ENCODE data around the gene IQGAP2. TPM values are rescaled to one million over a fixed set of nuclear protein-coding genes. Genes with fewer than 3 reads are reported as not detected.

The IQGAP2 gene, protein sequence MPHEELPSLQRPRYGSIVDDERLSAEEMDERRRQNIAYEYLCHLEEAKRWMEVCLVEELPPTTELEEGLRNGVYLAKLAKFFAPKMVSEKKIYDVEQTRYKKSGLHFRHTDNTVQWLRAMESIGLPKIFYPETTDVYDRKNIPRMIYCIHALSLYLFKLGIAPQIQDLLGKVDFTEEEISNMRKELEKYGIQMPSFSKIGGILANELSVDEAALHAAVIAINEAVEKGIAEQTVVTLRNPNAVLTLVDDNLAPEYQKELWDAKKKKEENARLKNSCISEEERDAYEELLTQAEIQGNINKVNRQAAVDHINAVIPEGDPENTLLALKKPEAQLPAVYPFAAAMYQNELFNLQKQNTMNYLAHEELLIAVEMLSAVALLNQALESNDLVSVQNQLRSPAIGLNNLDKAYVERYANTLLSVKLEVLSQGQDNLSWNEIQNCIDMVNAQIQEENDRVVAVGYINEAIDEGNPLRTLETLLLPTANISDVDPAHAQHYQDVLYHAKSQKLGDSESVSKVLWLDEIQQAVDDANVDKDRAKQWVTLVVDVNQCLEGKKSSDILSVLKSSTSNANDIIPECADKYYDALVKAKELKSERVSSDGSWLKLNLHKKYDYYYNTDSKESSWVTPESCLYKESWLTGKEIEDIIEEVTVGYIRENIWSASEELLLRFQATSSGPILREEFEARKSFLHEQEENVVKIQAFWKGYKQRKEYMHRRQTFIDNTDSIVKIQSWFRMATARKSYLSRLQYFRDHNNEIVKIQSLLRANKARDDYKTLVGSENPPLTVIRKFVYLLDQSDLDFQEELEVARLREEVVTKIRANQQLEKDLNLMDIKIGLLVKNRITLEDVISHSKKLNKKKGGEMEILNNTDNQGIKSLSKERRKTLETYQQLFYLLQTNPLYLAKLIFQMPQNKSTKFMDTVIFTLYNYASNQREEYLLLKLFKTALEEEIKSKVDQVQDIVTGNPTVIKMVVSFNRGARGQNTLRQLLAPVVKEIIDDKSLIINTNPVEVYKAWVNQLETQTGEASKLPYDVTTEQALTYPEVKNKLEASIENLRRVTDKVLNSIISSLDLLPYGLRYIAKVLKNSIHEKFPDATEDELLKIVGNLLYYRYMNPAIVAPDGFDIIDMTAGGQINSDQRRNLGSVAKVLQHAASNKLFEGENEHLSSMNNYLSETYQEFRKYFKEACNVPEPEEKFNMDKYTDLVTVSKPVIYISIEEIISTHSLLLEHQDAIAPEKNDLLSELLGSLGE (N-terminal part only)
- not detected for polyA plus RNA-seq (2012; ENCODE audit: insufficient read depth, insufficient read length, low read depth)

DNA sequence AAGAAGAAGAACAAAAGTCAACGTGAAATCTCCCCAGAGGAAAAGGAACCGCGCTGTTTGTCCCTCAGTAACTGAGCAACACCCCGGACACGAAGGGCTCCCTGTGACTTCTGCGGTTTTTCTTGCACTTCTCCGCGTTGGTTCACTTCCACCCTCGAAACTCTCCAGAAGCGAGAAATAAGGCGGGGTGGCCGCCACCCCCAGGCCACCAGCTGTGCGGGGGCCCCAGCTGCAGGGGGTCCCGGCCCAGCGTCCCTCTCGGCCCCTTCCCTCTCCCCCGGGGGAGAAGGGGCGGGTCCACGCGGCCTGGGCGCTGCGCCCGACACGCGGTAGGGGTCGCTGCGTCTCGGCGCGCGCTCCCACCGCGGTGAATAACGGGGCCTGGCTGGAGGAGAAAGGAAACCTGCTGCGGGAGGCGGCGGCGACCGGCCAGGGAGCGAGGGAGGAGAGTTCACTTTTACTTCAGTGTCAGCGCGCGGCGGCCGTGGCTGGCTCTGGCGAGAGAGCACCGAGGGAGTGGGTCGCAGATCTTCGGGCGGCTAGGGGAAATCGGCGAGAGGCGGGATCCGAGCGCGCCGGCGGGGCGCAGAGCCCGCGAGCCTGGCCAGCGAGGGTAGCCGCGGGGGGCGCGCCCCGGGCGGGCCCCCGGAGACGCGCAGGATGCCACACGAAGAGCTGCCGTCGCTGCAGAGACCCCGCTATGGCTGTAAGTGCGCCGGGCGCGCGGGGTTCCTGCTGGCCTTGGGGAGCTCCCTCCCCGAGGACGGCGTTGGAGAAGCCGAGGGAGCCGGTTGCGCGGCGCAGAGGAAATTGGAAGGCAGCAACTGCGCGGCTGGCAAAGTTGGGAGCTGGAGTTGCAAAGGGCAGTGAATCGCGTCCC, at the start of gene IQGAP2:
Gene IQGAP2, plus strand, starts transcription at position 400 of the 880 bp plus-strand sequence. Its CDS starts 261 bp downstream, at position 661.
- H3K4me1 ChIP-seq = no peaks in the 10 kb centered on the region
- peak within 1 kb of the TSS; percentile 30 for H3K4me3 ChIP-seq (ENCODE audit: low read depth, low read length)
- H3K27me3 ChIP-seq = peaks cover 69% of the 10 kb centered on the region
- TF ChIP-seq, protein P1, sequence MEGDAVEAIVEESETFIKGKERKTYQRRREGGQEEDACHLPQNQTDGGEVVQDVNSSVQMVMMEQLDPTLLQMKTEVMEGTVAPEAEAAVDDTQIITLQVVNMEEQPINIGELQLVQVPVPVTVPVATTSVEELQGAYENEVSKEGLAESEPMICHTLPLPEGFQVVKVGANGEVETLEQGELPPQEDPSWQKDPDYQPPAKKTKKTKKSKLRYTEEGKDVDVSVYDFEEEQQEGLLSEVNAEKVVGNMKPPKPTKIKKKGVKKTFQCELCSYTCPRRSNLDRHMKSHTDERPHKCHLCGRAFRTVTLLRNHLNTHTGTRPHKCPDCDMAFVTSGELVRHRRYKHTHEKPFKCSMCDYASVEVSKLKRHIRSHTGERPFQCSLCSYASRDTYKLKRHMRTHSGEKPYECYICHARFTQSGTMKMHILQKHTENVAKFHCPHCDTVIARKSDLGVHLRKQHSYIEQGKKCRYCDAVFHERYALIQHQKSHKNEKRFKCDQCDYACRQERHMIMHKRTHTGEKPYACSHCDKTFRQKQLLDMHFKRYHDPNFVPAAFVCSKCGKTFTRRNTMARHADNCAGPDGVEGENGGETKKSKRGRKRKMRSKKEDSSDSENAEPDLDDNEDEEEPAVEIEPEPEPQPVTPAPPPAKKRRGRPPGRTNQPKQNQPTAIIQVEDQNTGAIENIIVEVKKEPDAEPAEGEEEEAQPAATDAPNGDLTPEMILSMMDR (IDR thresholded peaks at IDR 0.05; ENCODE audit: low read depth, low read length) = peak; percentile 61
- no peaks in the 10 kb centered on the region for H3K9me3 ChIP-seq
- DNase-seq = peak; percentile 63
- no peaks in the 10 kb centered on the region for H3K36me3 ChIP-seq

DNA sequence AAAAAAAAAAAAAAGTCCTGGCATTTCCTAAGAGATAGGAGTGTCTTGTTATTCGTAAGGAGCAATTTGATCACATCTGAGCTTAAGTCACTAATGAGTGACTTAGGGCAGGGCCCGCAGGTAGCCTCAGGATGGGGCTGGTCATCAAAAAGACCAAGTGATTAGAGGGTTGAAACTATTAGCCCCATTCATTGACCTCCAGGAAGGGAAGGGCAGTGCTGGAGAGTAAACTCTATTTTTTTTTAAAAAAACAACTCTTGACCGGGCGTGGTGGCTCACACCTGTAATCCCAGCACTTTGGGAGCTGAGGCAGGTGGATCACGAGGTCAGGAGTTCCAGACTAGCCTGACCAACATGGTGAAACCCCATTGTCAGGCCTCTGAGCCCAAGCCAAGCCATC, 46.2 kb upstream of the IQGAP2 start:
- Histone ChIP-seq H3K27me3 (no peaks in the 10 kb centered on the region), H3K36me3 (no peaks in the 10 kb centered on the region), H3K9me3 (no peaks in the 10 kb centered on the region; the same call in 1 of the 2 replicates), H3K4me3 (ENCODE audit: low read depth, low read length) (no peak overlapping the region), H3K4me1 (no peaks in the 10 kb centered on the region)
- TF ChIP-seq, protein P1 (IDR thresholded peaks at IDR 0.05; ENCODE audit: low read depth, low read length) = no peak
- DNase-seq = no peak

DNA sequence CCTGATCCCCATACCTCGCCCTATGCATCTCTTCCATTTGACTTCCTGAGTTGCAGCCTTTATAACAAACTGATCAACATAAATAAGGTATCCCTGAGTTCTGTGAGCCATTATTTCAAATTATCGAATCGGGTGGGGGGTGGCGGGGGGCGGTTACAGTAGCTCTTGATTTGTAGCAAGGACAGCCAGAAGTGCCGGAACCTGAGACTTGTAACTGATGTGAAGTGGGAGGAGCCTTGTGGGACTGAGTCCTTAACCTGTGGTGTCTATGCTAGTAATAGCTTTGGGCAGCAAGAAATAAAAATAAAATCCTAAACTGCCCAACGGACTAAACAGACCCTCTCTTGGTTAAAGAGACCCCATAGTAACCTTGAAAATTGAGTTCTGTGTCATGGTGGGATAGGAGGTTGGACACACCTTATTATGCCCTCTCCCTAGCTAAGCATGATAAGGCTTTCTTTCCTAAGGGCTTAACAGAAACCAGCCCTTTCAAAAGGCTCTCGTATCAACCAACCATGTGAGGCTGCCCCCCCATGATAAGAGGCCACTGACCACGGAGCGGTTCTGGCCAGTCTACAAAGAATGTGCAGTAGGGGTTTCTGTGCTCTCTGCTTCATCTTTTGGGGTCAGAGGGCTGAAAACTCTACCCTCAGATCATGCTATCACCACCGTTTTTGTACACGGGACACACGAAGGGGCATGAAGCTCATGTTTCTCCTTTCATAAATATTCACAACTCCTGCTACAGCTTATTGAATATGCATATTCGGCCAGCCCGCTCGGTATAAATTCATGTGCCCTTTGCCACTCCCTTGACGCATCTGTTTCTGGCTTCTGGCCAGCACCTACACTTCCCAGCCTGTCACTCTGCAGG, 39.5 kb upstream of the IQGAP2 start:
- TF ChIP-seq, protein P1 (IDR thresholded peaks at IDR 0.05; ENCODE audit: low read depth, low read length) = no peak
- Histone ChIP-seq H3K9me3 (no peaks in the 10 kb centered on the region), H3K27me3 (peaks cover 9% of the 10 kb centered on the region), H3K36me3 (no peaks in the 10 kb centered on the region), H3K4me1 (no peaks in the 10 kb centered on the region), H3K4me3 (ENCODE audit: low read depth, low read length) (no peak overlapping the region)
- DNase-seq = peak; percentile 38

DNA sequence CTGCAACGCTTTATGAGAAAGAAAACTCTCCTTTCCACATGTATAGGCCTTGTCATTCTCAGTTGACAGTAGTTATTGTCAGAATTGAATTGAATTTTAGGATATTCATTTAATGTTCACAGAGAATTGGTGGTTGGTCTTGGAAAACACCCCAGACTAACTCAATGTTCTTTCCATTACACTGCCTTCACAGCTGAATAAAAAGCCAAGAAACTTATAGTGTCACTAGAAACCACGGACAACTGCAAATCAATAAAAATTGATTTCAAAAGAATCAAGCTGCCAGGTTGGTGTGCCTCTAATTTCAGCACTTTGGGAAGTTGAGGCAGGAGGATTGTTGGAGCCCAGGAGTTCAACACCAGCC, 38.9 kb upstream of the IQGAP2 start:
- TF ChIP-seq, protein P1 (IDR thresholded peaks at IDR 0.05; ENCODE audit: low read depth, low read length) = no peak
- H3K27me3 ChIP-seq = peaks cover 9% of the 10 kb centered on the region
- H3K36me3 ChIP-seq = no peaks in the 10 kb centered on the region
- H3K9me3 ChIP-seq = no peaks in the 10 kb centered on the region
- H3K4me3 ChIP-seq (ENCODE audit: low read depth, low read length) = no peak overlapping the region
- no peaks in the 10 kb centered on the region for H3K4me1 ChIP-seq
- DNase-seq = no peak
